HL-60 (cell line): ENCODE data around the gene SENP6.
"Not testable (repeated sequence)": the region's sequence is repeated elsewhere in the genome, so short reads cannot be mapped to it uniquely, and the experiment has no call there.

Experiments
- CTCF ChIP-seq: IDR thresholded peaks from one replicate; pipeline ENCODE4 v1.5.1; 2011; ENCODE audit warnings: low read length, control low read depth, inconsistent platforms; ENCODE audit not compliant: insufficient read depth
- GABPA ChIP-seq: IDR thresholded peaks from 2 replicates; pipeline ENCODE4 v1.6.1; 2012; ENCODE audit warnings: low read depth
- POLR2AphosphoS5 ChIP-seq: IDR thresholded peaks from 2 replicates; pipeline ENCODE4 v1.6.1; 2012; ENCODE audit warnings: low read depth
- REST ChIP-seq: IDR thresholded peaks from 2 replicates; pipeline ENCODE4 v1.6.1; 2012; ENCODE audit warnings: low read depth; ENCODE audit not compliant: insufficient replicate concordance
- SPI1 ChIP-seq: IDR thresholded peaks from 2 replicates; pipeline ENCODE4 v1.6.1; 2012; ENCODE audit warnings: low read depth, mild to moderate bottlenecking, borderline replicate concordance

GRCh38 chr6:75570671-75571070 lies 31.0 kb upstream of the SENP6 start:
- TF ChIP-seq CTCF, REST, POLR2AphosphoS5, GABPA, SPI1: not testable (repeated sequence)
